ENCODE data around the gene ANKRD9.

GRCh38 chr14:102556098-102556677 is 46.6 kb upstream of the ANKRD9 start:
- TF ChIP-seq CTCF (IDR thresholded peaks at IDR 0.05; ENCODE audit: insufficient read depth, low read length, poor library complexity, severe bottlenecking) (no peak), EZH2phosphoT487 (conservative IDR thresholded peaks at IDR 0.05; ENCODE audit: low read length) (no peak)

Data from SU-DHL-6 (cell line).